H1 (cell line): ENCODE data around the gene RGS3.

Source experiments
- EP300 ChIP-seq, 2 experiments: IDR thresholded peaks; 1 replicate in 1 of 2; 2 replicates in 1 of 2; pipeline ENCODE4 v1.6.1; 2011 to 2012; ENCODE audit warnings: low read depth in 2 of 2, low read length in 2 of 2, mild to moderate bottlenecking in 2 of 2, borderline replicate concordance in 1 of 2, inconsistent platforms in 1 of 2, moderate library complexity in 1 of 2
- FOSL1 ChIP-seq: IDR thresholded peaks from 2 replicates; pipeline ENCODE4 v1.6.1; 2011; ENCODE audit warnings: mild to moderate bottlenecking, low read depth, low read length, moderate library complexity; ENCODE audit not compliant: insufficient read depth
- MAFK ChIP-seq: IDR thresholded peaks from 2 replicates; pipeline ENCODE4 v1.6.1; 2012; ENCODE audit warnings: low read depth, mild to moderate bottlenecking, improper control_type of control experiment, low read length
- POLR2A ChIP-seq, 2 experiments: IDR thresholded peaks; 1 replicate in 1 of 2; 2 replicates in 1 of 2; pipeline ENCODE4 v1.6.1; 2011; ENCODE audit warnings: low read depth in 2 of 2, low read length in 2 of 2, mild to moderate bottlenecking in 2 of 2; ENCODE audit errors: control extremely low read depth in 1 of 2
- RAD21 ChIP-seq, 2 experiments: IDR thresholded peaks in 1 of 2; conservative IDR thresholded peaks in 1 of 2; 2 replicates each; pipeline ENCODE4 v1.6.1; 2011; ENCODE audit warnings: low read depth in 2 of 2, low read length in 2 of 2, improper control_type of control experiment in 1 of 2, inconsistent platforms in 1 of 2, mild to moderate bottlenecking in 1 of 2, moderate library complexity in 1 of 2
- SUZ12 ChIP-seq: fragments of 200-600 bp; sonication (generic); IDR thresholded peaks from 2 replicates; pipeline ENCODE4 v1.6.1; 2012; ENCODE audit warnings: mild to moderate bottlenecking, inconsistent platforms, low read length, moderate library complexity, mixed read lengths
- ZNF274 ChIP-seq: IDR thresholded peaks from 2 replicates; pipeline ENCODE4 v1.7.0; 2012; ENCODE audit warnings: low read length, borderline replicate concordance; ENCODE audit errors: extremely low read depth
- TF ChIP-seq, protein P1 (sequence below), 3 experiments: IDR thresholded peaks; 1 replicate in 2 of 3; 2 replicates in 1 of 3; pipeline versions ENCODE4 v1.5.1 to v1.6.1; 2011; ENCODE audit warnings: low read length in 3 of 3, mild to moderate bottlenecking in 3 of 3, inconsistent platforms in 2 of 3, low read depth in 1 of 3, moderate library complexity in 1 of 3; ENCODE audit not compliant: insufficient read depth in 1 of 3; ENCODE audit errors: control extremely low read depth in 1 of 3

DNA sequence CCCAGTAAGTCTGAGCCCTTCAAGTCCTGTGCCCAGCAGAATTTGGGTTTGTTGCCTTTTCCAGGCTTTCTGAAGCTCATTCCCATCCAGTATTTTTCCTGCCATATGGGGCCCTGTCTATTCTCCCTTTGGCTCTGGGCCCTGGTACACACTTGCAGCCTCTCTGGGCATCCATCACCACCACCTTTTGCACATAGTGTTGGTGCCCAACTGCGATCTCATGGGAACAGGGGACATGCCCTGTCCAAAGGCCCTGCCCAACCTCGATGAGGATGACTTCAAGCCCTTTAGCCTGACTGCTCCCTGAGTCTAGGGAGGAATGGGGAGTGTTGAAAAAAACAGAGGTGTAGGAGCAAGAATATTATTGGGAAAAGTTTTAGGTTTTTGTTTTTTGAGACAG lies 11.5 kb downstream of the RGS3 start:
- TF ChIP-seq FOSL1 (no peak), SUZ12 (no peak), ZNF274 (no peak), MAFK (no peak), RAD21 (IDR thresholded peaks at IDR 0.05 in 1 of 2, conservative IDR thresholded peaks at IDR 0.05 in 1 of 2; ENCODE audit: low read depth in 2 of 2, low read length in 2 of 2) (no peak), POLR2A (IDR thresholded peaks at IDR 0.05; ENCODE audit: control extremely low read depth in 1 of 2, low read depth in 2 of 2, low read length in 2 of 2) (no peak), EP300 (IDR thresholded peaks at IDR 0.05; ENCODE audit: borderline replicate concordance in 1 of 2, low read depth in 2 of 2, low read length in 2 of 2) (no peak)
- TF ChIP-seq, protein P1, sequence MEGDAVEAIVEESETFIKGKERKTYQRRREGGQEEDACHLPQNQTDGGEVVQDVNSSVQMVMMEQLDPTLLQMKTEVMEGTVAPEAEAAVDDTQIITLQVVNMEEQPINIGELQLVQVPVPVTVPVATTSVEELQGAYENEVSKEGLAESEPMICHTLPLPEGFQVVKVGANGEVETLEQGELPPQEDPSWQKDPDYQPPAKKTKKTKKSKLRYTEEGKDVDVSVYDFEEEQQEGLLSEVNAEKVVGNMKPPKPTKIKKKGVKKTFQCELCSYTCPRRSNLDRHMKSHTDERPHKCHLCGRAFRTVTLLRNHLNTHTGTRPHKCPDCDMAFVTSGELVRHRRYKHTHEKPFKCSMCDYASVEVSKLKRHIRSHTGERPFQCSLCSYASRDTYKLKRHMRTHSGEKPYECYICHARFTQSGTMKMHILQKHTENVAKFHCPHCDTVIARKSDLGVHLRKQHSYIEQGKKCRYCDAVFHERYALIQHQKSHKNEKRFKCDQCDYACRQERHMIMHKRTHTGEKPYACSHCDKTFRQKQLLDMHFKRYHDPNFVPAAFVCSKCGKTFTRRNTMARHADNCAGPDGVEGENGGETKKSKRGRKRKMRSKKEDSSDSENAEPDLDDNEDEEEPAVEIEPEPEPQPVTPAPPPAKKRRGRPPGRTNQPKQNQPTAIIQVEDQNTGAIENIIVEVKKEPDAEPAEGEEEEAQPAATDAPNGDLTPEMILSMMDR (IDR thresholded peaks at IDR 0.05; ENCODE audit: control extremely low read depth in 1 of 3, insufficient read depth in 1 of 3, low read depth in 1 of 3, low read length in 3 of 3): no peak
